SH-SY5Y (cell line): ENCODE results near the gene ITPRIPL1.

ENCODE experiments used
- GATA2 ChIP-seq: IDR thresholded peaks from 2 replicates; pipeline ENCODE4 v1.6.1; 2011; ENCODE audit warnings: mild to moderate bottlenecking, low read depth, low read length
- GATA3 ChIP-seq: IDR thresholded peaks from 2 replicates; pipeline ENCODE4 v1.6.1; 2011; ENCODE audit warnings: low read depth, mild to moderate bottlenecking, low read length, moderate library complexity

GRCh38 chr2:96359310-96359709 lies 34.2 kb downstream of the ITPRIPL1 start:
- no peak for TF ChIP-seq GATA2
- no peak for TF ChIP-seq GATA3
